Gastroesophageal sphincter (tissue), 4 donors: Measurements from ENCODE around the gene TMTC4. TPM values are rescaled to one million over a fixed set of nuclear protein-coding genes. Genes with fewer than 3 reads are reported as not detected.

Source experiments
- ATAC-seq: fragments of 150-250 bp; one replicate; pipeline ENCODE4 v1.9.1; 2016; ENCODE audit warnings: mild to moderate bottlenecking, moderate library complexity
- H3K27ac ChIP-seq, 4 donors: fragments of 200-600 bp; sonication (generic) in 3 of 4; 1 replicate in 3 of 4; 2 replicates in 1 of 4; pipeline ENCODE4 v1.5.1; 2016 to 2019
- H3K27me3 ChIP-seq: fragments of 200-600 bp; sonication (generic); one replicate; pipeline ENCODE4 v1.5.1; 2019
- H3K36me3 ChIP-seq, 2 donors: fragments of 200-600 bp; sonication (generic); one replicate each; pipeline ENCODE4 v1.5.1; 2019; ENCODE audit warnings: control low read depth in 1 of 2
- H3K4me1 ChIP-seq, 3 donors: fragments of 200-600 bp; sonication (generic); 1 replicate in 2 of 3; 2 replicates in 1 of 3; pipeline ENCODE4 v1.5.1; 2016 to 2019; ENCODE audit warnings: control low read depth in 2 of 3
- H3K4me3 ChIP-seq, 2 donors: fragments of 200-600 bp; sonication (generic); one replicate each; pipeline ENCODE4 v1.5.1; 2019; ENCODE audit warnings: mild to moderate bottlenecking in 1 of 2, moderate library complexity in 1 of 2
- H3K9me3 ChIP-seq, 3 donors: fragments of 200-600 bp; sonication (generic); one replicate each; pipeline ENCODE4 v1.5.1; 2017 to 2019; ENCODE audit warnings: control low read depth in 2 of 3
- EP300 ChIP-seq: sonication (generic); formaldehyde crosslinking; IDR thresholded peaks from one replicate; pipeline ENCODE4 v1.6.1; 2017; ENCODE audit warnings: antibody characterized with exemption, mild to moderate bottlenecking
- POLR2A ChIP-seq, 2 donors: fragments of 450-650 bp; IDR thresholded peaks; one replicate each; pipeline ENCODE4 v1.6.1; 2017; ENCODE audit warnings: antibody characterized with exemption in 2 of 2, mild to moderate bottlenecking in 2 of 2, moderate library complexity in 1 of 2
- POLR2AphosphoS5 ChIP-seq: sonication (generic); formaldehyde crosslinking; IDR thresholded peaks from one replicate; pipeline ENCODE4 v1.6.1; 2017; ENCODE audit warnings: antibody characterized with exemption
- WGBS, 2 donors: methylation state at CpG; one replicate each; pipeline ENCODE4 v1.1.5; 2018; ENCODE audit warnings: low coverage in 1 of 2; 5-methylcytosine and 5-hydroxymethylcytosine counted together
- total RNA-seq, 4 donors: library from RNA; depleted of rRNA; stranded (reverse); fragments of >200 nt; gene quantifications; one replicate each; pipeline ENCODE4 v1.1.0, GENCODE V29; 2016
- TF ChIP-seq, protein P1 (sequence below), 4 experiments: fragments of 200-600 bp in 2 of 4; fragments of 450-650 bp in 2 of 4; sonication (generic) in 1 of 4; IDR thresholded peaks; one replicate each; pipeline ENCODE4 v1.5.1; 2017 to 2019; ENCODE audit warnings: antibody characterized with exemption in 4 of 4, mild to moderate bottlenecking in 2 of 4, moderate library complexity in 2 of 4

The TMTC4 gene
- total RNA-seq, 4 donors from 2014 or later: 7.0 to 15.3 (median 10.0) TPM

DNA sequence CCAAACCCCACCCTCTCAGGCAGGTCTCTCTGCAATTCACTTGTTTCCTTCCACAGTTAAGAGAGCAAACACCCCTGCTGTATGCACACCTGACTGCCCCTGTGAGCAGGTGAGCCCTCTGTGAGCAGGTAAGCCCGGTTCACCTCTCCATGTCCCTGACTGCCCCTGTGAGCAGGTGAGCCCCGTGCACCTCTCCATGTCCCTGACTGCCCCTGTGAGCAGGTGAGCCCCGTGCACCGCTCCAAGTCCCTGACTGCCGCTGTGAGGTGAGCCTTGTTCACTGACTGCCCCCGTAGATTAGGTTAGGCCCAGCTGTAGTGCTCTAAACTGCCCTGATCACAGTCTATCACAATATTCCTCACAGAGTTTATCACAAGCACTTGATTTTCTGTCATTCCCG is 29.2 kb downstream of the TMTC4 start:
- Histone ChIP-seq H3K4me1 (no peaks in the 10 kb centered on the region), H3K27me3 (no peaks in the 10 kb centered on the region), H3K36me3 (peaks cover 0 to 34% of the 10 kb centered on the region in 2 donors), H3K27ac (no peak overlapping the region), H3K4me3 (no peak overlapping the region), H3K9me3 (no peaks in the 10 kb centered on the region)
- TF ChIP-seq POLR2AphosphoS5: no peak
- no peak for TF ChIP-seq EP300
- TF ChIP-seq, protein P1, sequence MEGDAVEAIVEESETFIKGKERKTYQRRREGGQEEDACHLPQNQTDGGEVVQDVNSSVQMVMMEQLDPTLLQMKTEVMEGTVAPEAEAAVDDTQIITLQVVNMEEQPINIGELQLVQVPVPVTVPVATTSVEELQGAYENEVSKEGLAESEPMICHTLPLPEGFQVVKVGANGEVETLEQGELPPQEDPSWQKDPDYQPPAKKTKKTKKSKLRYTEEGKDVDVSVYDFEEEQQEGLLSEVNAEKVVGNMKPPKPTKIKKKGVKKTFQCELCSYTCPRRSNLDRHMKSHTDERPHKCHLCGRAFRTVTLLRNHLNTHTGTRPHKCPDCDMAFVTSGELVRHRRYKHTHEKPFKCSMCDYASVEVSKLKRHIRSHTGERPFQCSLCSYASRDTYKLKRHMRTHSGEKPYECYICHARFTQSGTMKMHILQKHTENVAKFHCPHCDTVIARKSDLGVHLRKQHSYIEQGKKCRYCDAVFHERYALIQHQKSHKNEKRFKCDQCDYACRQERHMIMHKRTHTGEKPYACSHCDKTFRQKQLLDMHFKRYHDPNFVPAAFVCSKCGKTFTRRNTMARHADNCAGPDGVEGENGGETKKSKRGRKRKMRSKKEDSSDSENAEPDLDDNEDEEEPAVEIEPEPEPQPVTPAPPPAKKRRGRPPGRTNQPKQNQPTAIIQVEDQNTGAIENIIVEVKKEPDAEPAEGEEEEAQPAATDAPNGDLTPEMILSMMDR (IDR thresholded peaks at IDR 0.05): no peak
- TF ChIP-seq POLR2A (IDR thresholded peaks at IDR 0.05): no peak
- ATAC-seq: no peak
- 90 to 94% methylated on average over 2 to 3 of the region's 7 CpGs for whole genome bisulfite sequencing, 2 donors

DNA sequence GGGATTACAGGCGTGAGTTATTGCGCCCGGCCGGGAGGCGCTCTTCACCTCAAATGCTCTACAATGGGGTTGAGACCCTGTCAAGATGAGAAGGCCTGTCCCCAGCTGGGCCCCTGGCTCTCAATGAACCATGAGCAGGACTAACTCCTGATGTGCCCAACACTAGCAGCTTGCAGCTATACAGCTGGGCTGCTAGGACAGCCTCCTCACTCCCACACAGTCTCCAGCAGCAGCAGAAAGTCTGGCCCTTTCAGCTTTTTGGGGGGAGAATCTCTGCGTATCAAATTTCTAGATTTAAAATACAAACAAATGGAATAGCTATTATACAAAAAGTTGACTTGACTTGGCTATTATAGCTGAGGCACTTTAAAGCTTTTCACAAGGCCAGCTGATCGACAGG is 30.2 kb downstream of the TMTC4 start:
- TF ChIP-seq POLR2A (IDR thresholded peaks at IDR 0.05) (no peak), EP300 (no peak), POLR2AphosphoS5 (no peak)
- TF ChIP-seq, protein P1 (IDR thresholded peaks at IDR 0.05): no peak
- H3K4me3 ChIP-seq: no peak overlapping the region
- no peak overlapping the region for H3K27ac ChIP-seq
- no peak for ATAC-seq
- peaks cover 0 to 31% of the 10 kb centered on the region in 2 donors for H3K36me3 ChIP-seq
- no peaks in the 10 kb centered on the region for H3K4me1 ChIP-seq
- 71% methylated on average over 2 of the region's 7 CpGs; no CpG with 5 or more reads in 1 of the 2 donors for WGBS, 2 donors
- H3K27me3 ChIP-seq: no peaks in the 10 kb centered on the region
- no peaks in the 10 kb centered on the region for H3K9me3 ChIP-seq

DNA sequence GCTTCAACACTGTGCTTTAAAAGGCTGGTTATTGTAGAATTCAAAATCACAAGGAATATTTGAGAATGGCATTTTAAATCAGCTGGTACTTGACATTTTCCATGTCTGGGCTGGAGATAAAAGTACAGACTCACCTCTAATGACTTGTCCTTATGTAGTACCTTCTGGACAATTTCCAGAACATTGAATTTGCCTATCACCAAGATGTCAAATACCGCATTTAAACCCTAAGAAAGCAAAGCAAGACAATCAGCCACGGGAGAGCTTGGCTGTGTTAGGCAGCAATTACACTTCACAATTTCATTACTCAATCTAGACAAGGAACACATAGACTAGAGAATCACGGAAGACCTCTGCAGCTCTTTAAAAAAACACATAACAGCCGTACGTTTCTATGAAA is 36.8 kb downstream of the TMTC4 start:
- Histone ChIP-seq H3K27ac (no peak overlapping the region), H3K27me3 (no peaks in the 10 kb centered on the region), H3K4me1 (no peaks in the 10 kb centered on the region), H3K9me3 (no peaks in the 10 kb centered on the region), H3K4me3 (no peak overlapping the region), H3K36me3 (peaks cover 0 to 86% of the 10 kb centered on the region in 2 donors)
- 87 to 89% methylated on average over 3 to 5 of the region's 5 CpGs for WGBS, 2 donors
- TF ChIP-seq POLR2AphosphoS5: no peak
- TF ChIP-seq, protein P1 (IDR thresholded peaks at IDR 0.05): no peak
- TF ChIP-seq POLR2A (IDR thresholded peaks at IDR 0.05): no peak
- no peak for TF ChIP-seq EP300
- ATAC-seq: no peak

DNA sequence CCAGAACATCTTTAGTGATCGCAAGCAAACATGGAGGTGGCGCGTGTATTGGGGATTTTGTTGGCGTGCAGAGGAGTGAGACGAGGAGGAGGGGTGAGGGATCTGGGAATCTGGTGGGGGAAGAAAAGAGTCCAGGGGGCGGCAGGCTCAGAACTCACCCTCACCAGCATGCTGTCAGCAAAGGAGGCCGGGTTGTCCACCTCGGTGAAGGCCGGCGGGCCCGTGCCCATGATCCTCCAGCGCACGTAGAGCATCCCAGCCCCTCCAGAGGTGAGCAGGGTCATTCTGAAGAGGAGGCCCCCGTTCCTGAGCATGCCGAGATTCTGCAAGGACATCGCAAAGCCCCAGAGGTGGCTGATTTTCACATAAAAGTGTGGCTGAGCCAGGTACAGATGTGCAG is 37.2 kb downstream of the TMTC4 start:
- H3K4me1 ChIP-seq: no peaks in the 10 kb centered on the region
- H3K27me3 ChIP-seq: no peaks in the 10 kb centered on the region
- H3K36me3 ChIP-seq: peaks cover 0 to 82% of the 10 kb centered on the region in 2 donors
- no peak overlapping the region for H3K27ac ChIP-seq
- 80 to 90% methylated on average over 1 to 12 of the region's 16 CpGs for WGBS, 2 donors
- ATAC-seq: no peak
- no peak overlapping the region for H3K4me3 ChIP-seq
- TF ChIP-seq POLR2AphosphoS5 (no peak), POLR2A (IDR thresholded peaks at IDR 0.05) (no peak), EP300 (no peak)
- TF ChIP-seq, protein P1 (IDR thresholded peaks at IDR 0.05): no peak
- no peaks in the 10 kb centered on the region for H3K9me3 ChIP-seq

DNA sequence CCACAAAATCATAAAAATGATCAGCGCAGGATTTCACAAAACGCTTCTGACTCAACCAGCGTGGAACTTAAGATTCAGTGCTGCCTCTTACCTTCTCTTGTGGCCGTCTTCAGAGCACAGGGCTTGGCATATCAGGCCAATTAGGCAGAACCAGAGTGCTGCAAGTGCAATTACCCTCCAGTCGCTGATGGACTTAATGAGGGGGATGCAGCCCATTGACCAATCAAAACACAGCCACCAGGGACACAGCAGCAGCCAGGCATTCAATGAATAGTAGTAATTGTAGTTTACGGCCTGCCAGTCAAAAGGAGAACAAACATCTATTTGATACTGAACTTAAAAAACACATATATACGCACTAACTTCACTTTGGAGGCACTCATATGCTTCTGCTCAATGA is 38.2 kb downstream of the TMTC4 start:
- TF ChIP-seq POLR2A (IDR thresholded peaks at IDR 0.05) (no peak), POLR2AphosphoS5 (no peak), EP300 (no peak)
- TF ChIP-seq, protein P1 (IDR thresholded peaks at IDR 0.05): no peak
- H3K4me1 ChIP-seq: no peaks in the 10 kb centered on the region
- ATAC-seq: no peak
- H3K4me3 ChIP-seq: no peak overlapping the region
- peaks cover 0 to 79% of the 10 kb centered on the region in 2 donors for H3K36me3 ChIP-seq
- H3K9me3 ChIP-seq: no peaks in the 10 kb centered on the region
- no peaks in the 10 kb centered on the region for H3K27me3 ChIP-seq
- WGBS, 2 donors: 93 to 97% methylated on average over 5 to 7 of the region's 7 CpGs
- no peak overlapping the region for H3K27ac ChIP-seq
